CD14-positive monocyte (primary cell): ENCODE measurements around the gene PAIP2. TPM values are rescaled to one million over a fixed set of nuclear protein-coding genes. Genes with fewer than 3 reads are reported as not detected.

Experiments
- DNase-seq, 3 donors: peaks; one replicate each; pipeline ENCODE4 v3.0.0-alpha.2; 2011 to 2022
- H2AFZ ChIP-seq: 2 replicates; pipeline ENCODE4 v1.6.0; 2012; ENCODE audit warnings: mild to moderate bottlenecking, low read depth, low read length, inconsistent platforms; ENCODE audit not compliant: insufficient read depth, poor library complexity, severe bottlenecking
- H3K27ac ChIP-seq, 2 donors: 1 replicate in 1 of 2; 2 replicates in 1 of 2; pipeline ENCODE4 v1.5.1; 2012 to 2013; ENCODE audit warnings: low read length in 2 of 2, control low read depth in 1 of 2, inconsistent platforms in 1 of 2, low read depth in 1 of 2, mild to moderate bottlenecking in 1 of 2
- H3K27me3 ChIP-seq, 2 donors: one replicate each; pipeline versions ENCODE4 v1.6.0 to v1.6.1; 2011 to 2013; ENCODE audit warnings: low read length in 2 of 2; ENCODE audit not compliant: control insufficient read depth in 2 of 2, insufficient read depth in 2 of 2
- H3K36me3 ChIP-seq, 2 donors: replicated peaks in 1 of 2; 1 replicate in 1 of 2; 2 replicates in 1 of 2; pipeline versions ENCODE4 v1.5.1 to v1.6.1; 2012 to 2013; ENCODE audit warnings: low read length in 2 of 2, control low read depth in 1 of 2, inconsistent platforms in 1 of 2, mild to moderate bottlenecking in 1 of 2; ENCODE audit not compliant: insufficient read depth in 2 of 2, control insufficient read depth in 1 of 2
- H3K4me1 ChIP-seq, 2 donors: 1 replicate in 1 of 2; 2 replicates in 1 of 2; pipeline versions ENCODE4 v1.5.1 to v1.6.1; 2012 to 2013; ENCODE audit warnings: low read length in 2 of 2, control low read depth in 1 of 2, inconsistent platforms in 1 of 2, mild to moderate bottlenecking in 1 of 2, moderate library complexity in 1 of 2; ENCODE audit not compliant: insufficient read depth in 2 of 2, control insufficient read depth in 1 of 2
- H3K4me2 ChIP-seq: replicated peaks from 2 replicates; pipeline ENCODE3; 2012; ENCODE audit warnings: low read length, moderate library complexity, mild to moderate bottlenecking; ENCODE audit not compliant: poor library complexity, severe bottlenecking; ENCODE audit errors: extremely low read depth
- H3K4me3 ChIP-seq, 3 experiments: fragments of 200-600 bp in 1 of 3; sonication (generic) in 1 of 3; replicated peaks in 1 of 3; 1 replicate in 2 of 3; 2 replicates in 1 of 3; pipeline ENCODE4 v1.5.1; 2011 to 2013; ENCODE audit warnings: low read length in 3 of 3, mild to moderate bottlenecking in 3 of 3, control low read depth in 2 of 3, low read depth in 2 of 3, inconsistent platforms in 1 of 3, moderate library complexity in 1 of 3
- H3K79me2 ChIP-seq: 2 replicates; pipeline ENCODE4 v1.6.0; 2012; ENCODE audit warnings: mild to moderate bottlenecking, control low read depth, inconsistent platforms, low read length, moderate library complexity; ENCODE audit not compliant: insufficient read depth
- H3K9ac ChIP-seq: 2 replicates; pipeline ENCODE4 v1.6.0; 2017; ENCODE audit warnings: low read length, mild to moderate bottlenecking; ENCODE audit not compliant: insufficient read depth, poor library complexity, severe bottlenecking
- H3K9me3 ChIP-seq, 2 donors: replicated peaks in 1 of 2; 1 replicate in 1 of 2; 2 replicates in 1 of 2; pipeline versions ENCODE4 v1.5.1 to v1.6.1; 2012 to 2013; ENCODE audit warnings: low read length in 2 of 2, control low read depth in 1 of 2; ENCODE audit not compliant: control insufficient read depth in 1 of 2, insufficient read depth in 1 of 2
- H4K20me1 ChIP-seq: 2 replicates; pipeline ENCODE4 v1.6.0; 2012; ENCODE audit warnings: mild to moderate bottlenecking, low read length, control low read depth, moderate library complexity; ENCODE audit not compliant: insufficient read depth
- H3K27ac Mint-ChIP-seq, 7 donors: one replicate each; pipeline ENCODE4 v1.8.0; 2020; ENCODE audit warnings: mild to moderate bottlenecking in 7 of 7, mixed read lengths in 7 of 7, moderate library complexity in 6 of 7, inconsistent platforms in 2 of 7
- H3K27me3 Mint-ChIP-seq, 3 donors: one replicate each; pipeline ENCODE4 v1.8.0; 2021 to 2022; ENCODE audit warnings: low read depth in 3 of 3, mild to moderate bottlenecking in 3 of 3, mixed read lengths in 3 of 3, moderate library complexity in 3 of 3, inconsistent platforms in 1 of 3
- H3K36me3 Mint-ChIP-seq, 2 donors: one replicate each; pipeline ENCODE4 v1.8.0; 2020; ENCODE audit warnings: mixed read lengths in 2 of 2, inconsistent platforms in 1 of 2, mild to moderate bottlenecking in 1 of 2
- H3K4me1 Mint-ChIP-seq: one replicate; pipeline ENCODE4 v1.8.0; 2020; ENCODE audit warnings: mild to moderate bottlenecking, mixed read lengths
- H3K4me3 Mint-ChIP-seq, 2 donors: one replicate each; pipeline ENCODE4 v1.8.0; 2020; ENCODE audit warnings: mild to moderate bottlenecking in 2 of 2, mixed read lengths in 2 of 2, moderate library complexity in 1 of 2
- H3K9me3 Mint-ChIP-seq, 7 donors: one replicate each; pipeline ENCODE4 v1.8.0; 2020 to 2022; ENCODE audit warnings: mixed read lengths in 7 of 7, mild to moderate bottlenecking in 6 of 7, moderate library complexity in 6 of 7, inconsistent platforms in 2 of 7
- CTCF ChIP-seq: fragments of 200-600 bp; IDR thresholded peaks from one replicate; pipeline ENCODE4 v1.8.0; 2022; ENCODE audit warnings: antibody characterized with exemption, mild to moderate bottlenecking
- WGBS: methylation state at CpG from one replicate; pipeline ENCODE4 v1.1.5; 2013; ENCODE audit warnings: missing lambda C conversion rate; ENCODE audit not compliant: insufficient coverage; 5-methylcytosine and 5-hydroxymethylcytosine counted together
- intact Hi-C, 2 donors: fragments of 100-400 bp; cut with micrococcal nuclease; formaldehyde crosslinking; loops; one replicate each; pipeline versions ENCODE4 v1.15.0 to v1.15.1; 2023
- polyA plus RNA-seq, 3 donors: library from polyadenylated mRNA; depleted of rRNA in 1 of 3; unstranded in 2 of 3; stranded (reverse) in 1 of 3; fragments of 300-500 nt in 2 of 3; fragments of >200 nt in 1 of 3; fragmentation: Illumina TruSeq in 2 of 3; gene quantifications; 1 replicate in 2 of 3; 2 replicates in 1 of 3; pipeline ENCODE4 v1.2.3, GENCODE V29; 2012 to 2021

Gene PAIP2
- polyA plus RNA-seq, 3 donors = 68.3 to 325 (median 313) TPM

DNA sequence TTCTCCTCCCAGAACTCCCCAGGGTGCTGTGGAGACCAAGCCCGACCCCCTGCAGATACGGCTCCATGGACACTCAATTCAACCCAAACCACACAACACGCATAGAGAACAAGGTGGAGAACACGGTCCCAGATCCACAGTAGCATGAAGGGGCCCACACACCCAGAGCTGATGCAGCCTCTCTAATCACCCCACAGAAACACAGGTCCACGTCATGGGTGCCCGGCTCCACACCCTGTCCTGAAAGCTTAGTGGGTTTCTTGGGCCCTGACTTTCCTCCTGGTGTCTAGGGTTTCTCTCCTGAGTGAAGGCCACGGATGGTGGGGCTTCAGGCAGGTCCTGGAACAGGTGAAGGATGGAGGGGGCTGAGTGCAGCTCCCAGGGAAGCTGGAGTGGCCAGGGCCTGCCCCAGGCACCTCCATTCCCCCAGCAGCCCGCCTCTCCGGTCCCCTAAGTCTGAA lies 43.0 kb downstream of the PAIP2 start:
- no peaks in the 10 kb centered on the region for H3K9me3 Mint-ChIP-seq
- Histone ChIP-seq H2AFZ (peak overlapping the region; percentile 84), H3K4me3 (peak overlapping the region in 2 of 3 experiments; percentile 55 to 86), H3K27ac (peak overlapping the region in 1 of 2 donors; percentile 70), H3K4me1 (peaks cover 22 to 30% of the 10 kb centered on the region in 2 donors), H3K79me2 (no peaks in the 10 kb centered on the region), H3K9ac (peak overlapping the region; percentile 58), H3K9me3 (no peaks in the 10 kb centered on the region), H4K20me1 (no peaks in the 10 kb centered on the region), H3K36me3 (no peaks in the 10 kb centered on the region), H3K27me3 (no peaks in the 10 kb centered on the region), H3K4me2 (peak overlapping the region; percentile 80)
- no peaks in the 10 kb centered on the region for H3K36me3 Mint-ChIP-seq
- H3K27me3 Mint-ChIP-seq = peaks cover 2 to 16% (median 9%) of the 10 kb centered on the region in 3 donors
- peak overlapping the region; percentile 90 to 93 for H3K4me3 Mint-ChIP-seq
- intact Hi-C loops = no loop called here
- H3K4me1 Mint-ChIP-seq = peaks cover 36% of the 10 kb centered on the region
- H3K27ac Mint-ChIP-seq = peak overlapping the region in 3 of 7 donors; percentile 60 to 71 (median 65)
- DNase-seq = no peak
- 74% methylated on average over 6 of the region's 9 CpGs for WGBS
- TF ChIP-seq CTCF = no peak

- DNase-seq = peak in 1 of 3 donors; percentile 26
- WGBS = 23% methylated on average over 5 of the region's 8 CpGs
- H3K4me3 ChIP-seq = peak overlapping the region; percentile 55 to 86 (median 73)
- Mint-ChIP-seq H3K36me3 (no peaks in the 10 kb centered on the region), H3K9me3 (no peaks in the 10 kb centered on the region), H3K4me3 (peak overlapping the region; percentile 90 to 93), H3K27ac (peak overlapping the region; percentile 23 to 86 (median 65)), H3K27me3 (peaks cover 6 to 19% (median 11%) of the 10 kb centered on the region in 3 donors), H3K4me1 (peaks cover 41% of the 10 kb centered on the region)
- H3K27ac ChIP-seq = peak overlapping the region in 1 of 2 donors; percentile 70
- H3K79me2 ChIP-seq = no peaks in the 10 kb centered on the region
- no peaks in the 10 kb centered on the region for H4K20me1 ChIP-seq
- H3K4me2 ChIP-seq = peak overlapping the region; percentile 80
- H3K27me3 ChIP-seq = no peaks in the 10 kb centered on the region
- TF ChIP-seq CTCF = no peak
- peak overlapping the region; percentile 84 for H2AFZ ChIP-seq
- H3K9me3 ChIP-seq = no peaks in the 10 kb centered on the region
- peak overlapping the region; percentile 58 for H3K9ac ChIP-seq
- peaks cover 22 to 30% of the 10 kb centered on the region in 2 donors for H3K4me1 ChIP-seq
- no peaks in the 10 kb centered on the region for H3K36me3 ChIP-seq
- intact Hi-C loops = no loop called here
These were observed 43.7 kb downstream of the PAIP2 start for GRCh38 chr5:139385061-139386049.
